GM21367 (cell line): ENCODE data around the gene SMYD3.
"Not testable (repeated sequence)": the region's sequence is repeated elsewhere in the genome, so short reads cannot be mapped to it uniquely, and the experiment has no call there.

Source experiments
- ATAC-seq: cut with Tn5 transposase; IDR thresholded peaks from one replicate; pipeline ENCODE4 v1.9.1; 2021; ENCODE audit not compliant: unreplicated experiment

Gene SMYD3

GRCh38 chr1:246041360-246041759 is 465.7 kb downstream of the SMYD3 start:
- ATAC-seq = no peak

- ATAC-seq = no peak
Measured at GRCh38 chr1:246040200-246040890, 466.7 kb downstream of the SMYD3 start.

GRCh38 chr1:246039584-246039983 is 467.5 kb downstream of the SMYD3 start:
- ATAC-seq = no peak

- no peak for ATAC-seq
Measured at GRCh38 chr1:246037832-246038231, 469.2 kb downstream of the SMYD3 start.

GRCh38 chr1:246036175-246036574 is 470.9 kb downstream of the SMYD3 start:
- no peak for ATAC-seq

GRCh38 chr1:246035060-246035541 is 472.0 kb downstream of the SMYD3 start:
- no peak for ATAC-seq

GRCh38 chr1:246034630-246035029 is 472.4 kb downstream of the SMYD3 start:
- ATAC-seq = no peak

GRCh38 chr1:246032984-246033383 is 474.1 kb downstream of the SMYD3 start:
- ATAC-seq = no peak

GRCh38 chr1:246032031-246032551 is 475.0 kb downstream of the SMYD3 start:
- ATAC-seq = no peak

- ATAC-seq = no peak
Measured at GRCh38 chr1:246029616-246030015, 477.5 kb downstream of the SMYD3 start.

- ATAC-seq = not testable (repeated sequence)
Measured at GRCh38 chr1:246024118-246024517, 483.0 kb downstream of the SMYD3 start.

GRCh38 chr1:246020211-246020954 is 486.7 kb downstream of the SMYD3 start:
- no peak for ATAC-seq

GRCh38 chr1:246018146-246018545 is 488.9 kb downstream of the SMYD3 start:
- no peak for ATAC-seq

GRCh38 chr1:246012341-246012740 is 494.7 kb downstream of the SMYD3 start:
- no peak for ATAC-seq

- ATAC-seq = no peak
Measured at GRCh38 chr1:246010386-246010785, 496.7 kb downstream of the SMYD3 start.

- ATAC-seq = no peak
Measured at GRCh38 chr1:246008363-246008831, 498.7 kb downstream of the SMYD3 start.

GRCh38 chr1:246005067-246005466 is 502.0 kb downstream of the SMYD3 start:
- no peak for ATAC-seq

- no peak for ATAC-seq
Measured at GRCh38 chr1:246004301-246004700, 502.8 kb downstream of the SMYD3 start.

GRCh38 chr1:246003442-246003730 is 503.7 kb downstream of the SMYD3 start:
- ATAC-seq = no peak

- peak; percentile 56 for ATAC-seq
Measured at GRCh38 chr1:246002725-246003441, 504.2 kb downstream of the SMYD3 start.

- no peak for ATAC-seq
Measured at GRCh38 chr1:246001837-246002230, 505.2 kb downstream of the SMYD3 start.
